Neural cell (in vitro differentiated cells): ENCODE measurements around the gene HOXB7. TPM values are rescaled to one million over a fixed set of nuclear protein-coding genes. Genes with fewer than 3 reads are reported as not detected.

Experiments used
- H2AFZ ChIP-seq: fragments of 200-600, 300-800 bp; sonication (generic), shearing (Covaris generic); 2 replicates; pipeline ENCODE4 v1.6.0; 2014; ENCODE audit warnings: low read depth, mild to moderate bottlenecking, antibody characterized with exemption, low read length, moderate library complexity
- H3F3A ChIP-seq: fragments of 200-600 bp; shearing (Covaris generic); 2 replicates; pipeline ENCODE4 v1.6.1; 2016; ENCODE audit warnings: mild to moderate bottlenecking, moderate library complexity, mixed read lengths, antibody characterized with exemption, low read length; ENCODE audit not compliant: insufficient read depth, poor library complexity, severe bottlenecking
- H3K27ac ChIP-seq: fragments of 200-600, 300-800 bp; sonication (generic), shearing (Covaris generic); 2 replicates; pipeline ENCODE4 v1.5.1; 2014; ENCODE audit warnings: mild to moderate bottlenecking, low read length, moderate library complexity
- H3K27me3 ChIP-seq: fragments of 300-800, 200-600 bp; sonication (generic), shearing (Covaris generic); 2 replicates; pipeline ENCODE4 v1.6.0; 2014; ENCODE audit warnings: mild to moderate bottlenecking, low read depth, low read length, moderate library complexity; ENCODE audit not compliant: insufficient read depth
- H3K36me3 ChIP-seq: fragments of 300-800, 200-600 bp; sonication (generic), shearing (Covaris generic); 2 replicates; pipeline ENCODE4 v1.5.1; 2014; ENCODE audit warnings: mild to moderate bottlenecking, antibody characterized with exemption, low read length, moderate library complexity; ENCODE audit not compliant: insufficient read depth
- H3K4me2 ChIP-seq: fragments of 300-800, 200-600 bp; sonication (generic), shearing (Covaris generic); 2 replicates; pipeline ENCODE4 v1.6.0; 2014; ENCODE audit warnings: mild to moderate bottlenecking, low read length
- H3K4me3 ChIP-seq: fragments of 300-800, 200-600 bp; sonication (generic), shearing (Covaris generic); 2 replicates; pipeline ENCODE4 v1.5.1; 2014; ENCODE audit warnings: mild to moderate bottlenecking, low read length, moderate library complexity
- H3K79me2 ChIP-seq: fragments of 200-600 bp; shearing (Covaris generic); replicated peaks from 2 replicates; pipeline ENCODE4 v1.6.0; 2014; ENCODE audit warnings: mild to moderate bottlenecking, low read length, moderate library complexity; ENCODE audit not compliant: insufficient read depth
- H3K9ac ChIP-seq: fragments of 300-800, 200-600 bp; sonication (generic), shearing (Covaris generic); 2 replicates; pipeline ENCODE4 v1.6.1; 2016; ENCODE audit warnings: mild to moderate bottlenecking, low read length, mixed read lengths
- H3K9me2 ChIP-seq: fragments of 200-600 bp; shearing (Covaris generic); 2 replicates; pipeline ENCODE4 v1.6.1; 2016; ENCODE audit warnings: mild to moderate bottlenecking, low read length, mixed read lengths; ENCODE audit not compliant: insufficient read depth
- H3K9me3 ChIP-seq: fragments of 200-600, 300-800 bp; sonication (generic), shearing (Covaris generic); 2 replicates; pipeline ENCODE4 v1.6.1; 2016; ENCODE audit warnings: mild to moderate bottlenecking, mixed run types, low read length, moderate library complexity, mixed read lengths
- H4K20me1 ChIP-seq: fragments of 200-600 bp; shearing (Covaris generic); 2 replicates; pipeline ENCODE4 v1.6.1; 2016; ENCODE audit warnings: mild to moderate bottlenecking, mixed run types; ENCODE audit not compliant: insufficient read depth
- EP300 ChIP-seq: fragments of 450-650 bp; conservative IDR thresholded peaks from 2 replicates; pipeline ENCODE4 v1.6.1; 2014; ENCODE audit warnings: antibody characterized with exemption, mild to moderate bottlenecking, moderate library complexity; ENCODE audit not compliant: poor library complexity, severe bottlenecking
- EZH2 ChIP-seq: fragments of 200-600, 300-800 bp; shearing (Covaris generic), sonication (generic); IDR thresholded peaks from 2 replicates; pipeline ENCODE4 v1.6.1; 2014; ENCODE audit warnings: antibody characterized with exemption, low read length, borderline replicate concordance, mild to moderate bottlenecking; ENCODE audit not compliant: insufficient read depth, poor library complexity, severe bottlenecking
- MXI1 ChIP-seq: fragments of 450-650 bp; conservative IDR thresholded peaks from 2 replicates; pipeline ENCODE4 v1.6.1; 2014; ENCODE audit warnings: antibody characterized with exemption, mild to moderate bottlenecking; ENCODE audit not compliant: poor library complexity, severe bottlenecking
- POLR2AphosphoS5 ChIP-seq: IDR thresholded peaks from 2 replicates; pipeline ENCODE4 v1.6.1; 2012
- RAD21 ChIP-seq: fragments of 450-650 bp; conservative IDR thresholded peaks from 2 replicates; pipeline ENCODE4 v1.6.1; 2014; ENCODE audit warnings: antibody characterized with exemption, mild to moderate bottlenecking, moderate library complexity
- REST ChIP-seq: IDR thresholded peaks from 2 replicates; pipeline ENCODE4 v1.6.1; 2012; ENCODE audit warnings: borderline replicate concordance
- SMC3 ChIP-seq: fragments of 450-650 bp; conservative IDR thresholded peaks from 2 replicates; pipeline ENCODE4 v1.6.1; 2014; ENCODE audit warnings: antibody characterized with exemption, mild to moderate bottlenecking, moderate library complexity; ENCODE audit not compliant: poor library complexity
- TAF1 ChIP-seq: IDR thresholded peaks from 2 replicates; pipeline ENCODE4 v1.6.1; 2012; ENCODE audit warnings: low read depth
- polyA plus RNA-seq: library from polyadenylated mRNA; depleted of rRNA; stranded (reverse); fragments of >200 nt; gene quantifications from 2 replicates; pipeline ENCODE4 v1.2.3, GENCODE V29; 2014
- TF ChIP-seq, protein P1 (sequence below): fragments of 450-650 bp; IDR thresholded peaks from 2 replicates; pipeline ENCODE4 v1.5.1; 2014; ENCODE audit warnings: antibody characterized with exemption, mild to moderate bottlenecking, moderate library complexity; ENCODE audit not compliant: poor library complexity, severe bottlenecking

Gene HOXB7
- polyA plus RNA-seq, 1 donor from 2014 or later = not detected

DNA sequence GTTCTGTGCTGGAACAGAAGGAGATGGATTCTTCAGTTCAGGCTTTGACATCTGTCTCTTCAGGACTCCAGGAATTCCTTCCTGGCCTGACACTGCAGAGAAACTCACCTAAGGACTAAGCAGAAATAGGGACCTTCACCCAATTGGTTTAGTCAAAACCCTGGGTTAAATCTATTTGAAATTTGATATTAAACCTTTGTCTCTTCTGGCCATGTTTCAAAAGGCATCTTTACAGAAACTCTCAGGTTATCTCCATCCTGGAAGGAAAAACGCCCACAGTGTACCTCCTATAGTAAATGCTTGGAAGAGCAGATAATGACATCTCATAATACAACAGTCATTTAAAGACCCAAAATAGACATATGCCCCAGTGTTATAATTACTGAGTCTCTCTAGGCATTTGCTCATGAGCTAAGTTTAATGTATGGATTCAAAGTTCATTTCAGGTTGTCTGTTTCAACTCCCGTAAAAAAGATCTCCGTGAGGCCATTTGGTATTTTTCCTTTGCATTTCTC lies 27.1 kb downstream of the HOXB7 start:
- peaks cover 8% of the 10 kb centered on the region for H3K9me3 ChIP-seq
- H4K20me1 ChIP-seq = no peaks in the 10 kb centered on the region
- TF ChIP-seq POLR2AphosphoS5 (no peak), EZH2 (no peak), SMC3 (no peak), EP300 (no peak), MXI1 (no peak), RAD21 (no peak), TAF1 (no peak)
- TF ChIP-seq, protein P1, sequence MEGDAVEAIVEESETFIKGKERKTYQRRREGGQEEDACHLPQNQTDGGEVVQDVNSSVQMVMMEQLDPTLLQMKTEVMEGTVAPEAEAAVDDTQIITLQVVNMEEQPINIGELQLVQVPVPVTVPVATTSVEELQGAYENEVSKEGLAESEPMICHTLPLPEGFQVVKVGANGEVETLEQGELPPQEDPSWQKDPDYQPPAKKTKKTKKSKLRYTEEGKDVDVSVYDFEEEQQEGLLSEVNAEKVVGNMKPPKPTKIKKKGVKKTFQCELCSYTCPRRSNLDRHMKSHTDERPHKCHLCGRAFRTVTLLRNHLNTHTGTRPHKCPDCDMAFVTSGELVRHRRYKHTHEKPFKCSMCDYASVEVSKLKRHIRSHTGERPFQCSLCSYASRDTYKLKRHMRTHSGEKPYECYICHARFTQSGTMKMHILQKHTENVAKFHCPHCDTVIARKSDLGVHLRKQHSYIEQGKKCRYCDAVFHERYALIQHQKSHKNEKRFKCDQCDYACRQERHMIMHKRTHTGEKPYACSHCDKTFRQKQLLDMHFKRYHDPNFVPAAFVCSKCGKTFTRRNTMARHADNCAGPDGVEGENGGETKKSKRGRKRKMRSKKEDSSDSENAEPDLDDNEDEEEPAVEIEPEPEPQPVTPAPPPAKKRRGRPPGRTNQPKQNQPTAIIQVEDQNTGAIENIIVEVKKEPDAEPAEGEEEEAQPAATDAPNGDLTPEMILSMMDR = no peak
- no peak overlapping the region for H3K4me3 ChIP-seq
- H3K79me2 ChIP-seq = no peaks in the 10 kb centered on the region
- H3K27me3 ChIP-seq = peaks cover 100% of the 10 kb centered on the region
- no peaks in the 10 kb centered on the region for H3K36me3 ChIP-seq
- H3K9ac ChIP-seq = no peak overlapping the region
- H3K27ac ChIP-seq = no peak overlapping the region
- H3K4me2 ChIP-seq = no peak overlapping the region
- no peak overlapping the region for H2AFZ ChIP-seq
- no peaks in the 10 kb centered on the region for H3F3A ChIP-seq
- no peaks in the 10 kb centered on the region for H3K9me2 ChIP-seq

- Histone ChIP-seq H2AFZ (no peak overlapping the region), H3K9me2 (no peaks in the 10 kb centered on the region), H3K9ac (no peak overlapping the region), H3K27ac (no peak overlapping the region), H4K20me1 (no peaks in the 10 kb centered on the region), H3K4me2 (no peak overlapping the region), H3K79me2 (no peaks in the 10 kb centered on the region), H3K36me3 (no peaks in the 10 kb centered on the region), H3F3A (no peaks in the 10 kb centered on the region), H3K9me3 (peaks cover 8% of the 10 kb centered on the region), H3K4me3 (no peak overlapping the region), H3K27me3 (peaks cover 98% of the 10 kb centered on the region)
- TF ChIP-seq POLR2AphosphoS5 (no peak), TAF1 (no peak), REST (no peak), MXI1 (no peak), SMC3 (no peak), EZH2 (no peak), EP300 (no peak), RAD21 (no peak)
- TF ChIP-seq, protein P1 = no peak
These were observed 28.1 kb downstream of the HOXB7 start for GRCh38 chr17:48582750-48583069.
